CD4-positive, alpha-beta memory T cell (primary cell): ENCODE measurements around the gene ESRRG. TPM values are rescaled to one million over a fixed set of nuclear protein-coding genes. Genes with fewer than 3 reads are reported as not detected.

Source experiments
- CTCF ChIA-PET: fragments of 350-600 bp; sonication (Branson Sonifier 250); formaldehyde crosslinking; loops from one replicate; lab custom pipeline; 2021; ENCODE audit warnings: inconsistent platforms; ENCODE audit not compliant: partially characterized antibody; lab: Charles Lee
- POLR2A ChIA-PET: fragments of 350-600 bp; sonication (Branson Sonifier 250); formaldehyde crosslinking; loops from one replicate; lab custom pipeline; 2021; ENCODE audit not compliant: partially characterized antibody; lab: Charles Lee
- DNase-seq, 5 donors: peaks; one replicate each; pipeline versions ENCODE4 v3.0.0 to v3.0.0-alpha.2; 2020 to 2022; ENCODE audit warnings: mixed read lengths in 1 of 5
- H3K27ac ChIP-seq: one replicate; pipeline ENCODE4 v1.7.0; 2013; ENCODE audit warnings: low read depth, low read length
- H3K27me3 ChIP-seq: 2 replicates; pipeline ENCODE4 v1.7.0; 2013; ENCODE audit warnings: mild to moderate bottlenecking, low read length, moderate library complexity; ENCODE audit not compliant: insufficient read depth
- H3K36me3 ChIP-seq: 2 replicates; pipeline ENCODE4 v1.7.0; 2013; ENCODE audit warnings: mild to moderate bottlenecking, low read length, moderate library complexity; ENCODE audit not compliant: insufficient read depth
- H3K4me1 ChIP-seq: 2 replicates; pipeline ENCODE4 v1.7.0; 2013; ENCODE audit warnings: mild to moderate bottlenecking, low read length, moderate library complexity; ENCODE audit not compliant: insufficient read depth
- H3K4me3 ChIP-seq, 2 donors: one replicate each; pipeline ENCODE4 v1.7.0; 2013; ENCODE audit warnings: low read length in 2 of 2, mild to moderate bottlenecking in 1 of 2
- H3K9me3 ChIP-seq, 2 donors: one replicate each; pipeline ENCODE4 v1.7.0; 2013; ENCODE audit warnings: low read length in 2 of 2, control low read depth in 1 of 2; ENCODE audit not compliant: control insufficient read depth in 1 of 2
- H3K27ac Mint-ChIP-seq, 7 donors: one replicate each; pipeline ENCODE4 v1.8.0; 2020 to 2021; ENCODE audit warnings: mixed read lengths in 7 of 7, mild to moderate bottlenecking in 6 of 7, inconsistent platforms in 3 of 7, moderate library complexity in 3 of 7
- H3K27me3 Mint-ChIP-seq, 2 donors: one replicate each; pipeline ENCODE4 v1.8.0; 2020 to 2021; ENCODE audit warnings: mixed read lengths in 2 of 2
- H3K36me3 Mint-ChIP-seq, 2 donors: one replicate each; pipeline ENCODE4 v1.8.0; 2020 to 2021; ENCODE audit warnings: mixed read lengths in 2 of 2, inconsistent platforms in 1 of 2, mild to moderate bottlenecking in 1 of 2
- H3K4me1 Mint-ChIP-seq, 4 donors: one replicate each; pipeline ENCODE4 v1.8.0; 2020 to 2021; ENCODE audit warnings: mixed read lengths in 4 of 4, mild to moderate bottlenecking in 1 of 4
- H3K4me3 Mint-ChIP-seq, 8 donors: one replicate each; pipeline ENCODE4 v1.8.0; 2020 to 2021; ENCODE audit warnings: mixed read lengths in 8 of 8, mild to moderate bottlenecking in 7 of 8, moderate library complexity in 6 of 8, inconsistent platforms in 3 of 8
- H3K9me3 Mint-ChIP-seq, 8 donors: one replicate each; pipeline ENCODE4 v1.8.0; 2020 to 2021; ENCODE audit warnings: mixed read lengths in 8 of 8, mild to moderate bottlenecking in 5 of 8, inconsistent platforms in 3 of 8, moderate library complexity in 1 of 8
- intact Hi-C: fragments of 100-400 bp; cut with micrococcal nuclease; formaldehyde crosslinking; loops from one replicate; pipeline ENCODE4 v1.15.1; 2023
- polyA plus RNA-seq, 2 donors: library from polyadenylated mRNA; unstranded; fragments of 300-500 nt; fragmentation: Illumina TruSeq; gene quantifications; one replicate each; pipeline ENCODE4 v1.2.3, GENCODE V29; 2021
- total RNA-seq, 2 experiments: library from RNA; stranded (reverse); gene quantifications; one replicate each; pipeline ENCODE4 v1.2.3, GENCODE V29; 2021

ESRRG gene
- total and polyA plus RNA-seq, 4 experiments from 2014 or later = not detected

GRCh38 chr1:216500273-216500967 is 222.8 kb downstream of the ESRRG start:
- H3K27me3 ChIP-seq = no peaks in the 10 kb centered on the region
- no peak overlapping the region for H3K4me3 ChIP-seq
- intact Hi-C loops = no loop called here
- Mint-ChIP-seq H3K9me3 (peaks cover 0 to 7% (median 3%) of the 10 kb centered on the region in 8 donors), H3K4me1 (no peaks in the 10 kb centered on the region), H3K4me3 (no peak overlapping the region), H3K27me3 (no peaks in the 10 kb centered on the region), H3K27ac (no peak overlapping the region), H3K36me3 (no peaks in the 10 kb centered on the region)
- no peaks in the 10 kb centered on the region for H3K4me1 ChIP-seq
- no peak for DNase-seq
- H3K9me3 ChIP-seq = peaks cover 0 to under 1% of the 10 kb centered on the region in 2 donors
- H3K36me3 ChIP-seq = no peaks in the 10 kb centered on the region
- CTCF ChIA-PET = no interaction called here
- POLR2A ChIA-PET = no interaction called here
- no peak overlapping the region for H3K27ac ChIP-seq

GRCh38 chr1:216499581-216500272 is 223.5 kb downstream of the ESRRG start:
- no peak overlapping the region for H3K27ac Mint-ChIP-seq
- no peaks in the 10 kb centered on the region for H3K4me1 Mint-ChIP-seq
- Histone ChIP-seq H3K9me3 (peaks cover 0 to 6% of the 10 kb centered on the region in 2 donors), H3K27ac (no peak overlapping the region), H3K4me3 (no peak overlapping the region), H3K4me1 (no peaks in the 10 kb centered on the region), H3K27me3 (no peaks in the 10 kb centered on the region), H3K36me3 (no peaks in the 10 kb centered on the region)
- H3K9me3 Mint-ChIP-seq = peaks cover 0 to 12% (median 3%) of the 10 kb centered on the region in 8 donors
- intact Hi-C loops = no loop called here
- DNase-seq = no peak
- POLR2A ChIA-PET = no interaction called here
- H3K4me3 Mint-ChIP-seq = no peak overlapping the region
- no peaks in the 10 kb centered on the region for H3K36me3 Mint-ChIP-seq
- CTCF ChIA-PET = no interaction called here
- no peaks in the 10 kb centered on the region for H3K27me3 Mint-ChIP-seq

DNA sequence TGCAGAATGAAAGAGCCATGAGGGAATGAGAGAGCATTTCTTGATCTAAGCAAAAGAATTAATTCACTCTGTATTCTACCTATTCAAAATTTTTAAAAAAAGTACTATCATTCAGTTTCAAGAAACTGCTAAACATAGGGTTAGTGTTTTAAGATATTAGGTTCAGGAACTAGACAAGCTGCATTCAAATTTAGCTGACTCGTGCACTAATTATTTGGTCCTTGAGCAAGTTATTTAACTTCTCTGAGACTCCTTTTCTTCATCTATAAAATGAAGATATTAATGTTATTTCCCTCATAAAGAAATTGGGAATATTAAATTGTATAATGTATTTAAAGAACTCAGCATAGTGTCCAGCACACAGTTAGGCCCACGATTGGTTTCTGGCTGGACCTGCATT is 225.0 kb downstream of the ESRRG start:
- no peaks in the 10 kb centered on the region for H3K4me1 ChIP-seq
- H3K36me3 ChIP-seq = no peaks in the 10 kb centered on the region
- DNase-seq = no peak
- Mint-ChIP-seq H3K9me3 (peaks cover 0 to 22% (median 5%) of the 10 kb centered on the region in 8 donors), H3K36me3 (no peaks in the 10 kb centered on the region), H3K27ac (no peak overlapping the region), H3K4me1 (no peaks in the 10 kb centered on the region), H3K4me3 (no peak overlapping the region), H3K27me3 (no peaks in the 10 kb centered on the region)
- no peak overlapping the region for H3K27ac ChIP-seq
- H3K4me3 ChIP-seq = no peak overlapping the region
- intact Hi-C loops = no loop called here
- H3K27me3 ChIP-seq = no peaks in the 10 kb centered on the region
- ChIA-PET POLR2A (no interaction called here), CTCF (no interaction called here)
- peaks cover 0 to 6% of the 10 kb centered on the region in 2 donors for H3K9me3 ChIP-seq

- Mint-ChIP-seq H3K9me3 (peaks cover 2 to 24% (median 18%) of the 10 kb centered on the region in 8 donors), H3K27ac (no peak overlapping the region), H3K27me3 (no peaks in the 10 kb centered on the region), H3K36me3 (no peaks in the 10 kb centered on the region), H3K4me1 (no peaks in the 10 kb centered on the region), H3K4me3 (no peak overlapping the region)
- Histone ChIP-seq H3K36me3 (no peaks in the 10 kb centered on the region), H3K27me3 (no peaks in the 10 kb centered on the region), H3K9me3 (no peaks in the 10 kb centered on the region), H3K4me1 (no peaks in the 10 kb centered on the region), H3K4me3 (no peak overlapping the region), H3K27ac (no peak overlapping the region)
- no peak for DNase-seq
- ChIA-PET POLR2A (no interaction called here), CTCF (no interaction called here)
- intact Hi-C loops = no loop called here
These were observed 238.2 kb downstream of the ESRRG start for GRCh38 chr1:216485042-216485441.

DNA sequence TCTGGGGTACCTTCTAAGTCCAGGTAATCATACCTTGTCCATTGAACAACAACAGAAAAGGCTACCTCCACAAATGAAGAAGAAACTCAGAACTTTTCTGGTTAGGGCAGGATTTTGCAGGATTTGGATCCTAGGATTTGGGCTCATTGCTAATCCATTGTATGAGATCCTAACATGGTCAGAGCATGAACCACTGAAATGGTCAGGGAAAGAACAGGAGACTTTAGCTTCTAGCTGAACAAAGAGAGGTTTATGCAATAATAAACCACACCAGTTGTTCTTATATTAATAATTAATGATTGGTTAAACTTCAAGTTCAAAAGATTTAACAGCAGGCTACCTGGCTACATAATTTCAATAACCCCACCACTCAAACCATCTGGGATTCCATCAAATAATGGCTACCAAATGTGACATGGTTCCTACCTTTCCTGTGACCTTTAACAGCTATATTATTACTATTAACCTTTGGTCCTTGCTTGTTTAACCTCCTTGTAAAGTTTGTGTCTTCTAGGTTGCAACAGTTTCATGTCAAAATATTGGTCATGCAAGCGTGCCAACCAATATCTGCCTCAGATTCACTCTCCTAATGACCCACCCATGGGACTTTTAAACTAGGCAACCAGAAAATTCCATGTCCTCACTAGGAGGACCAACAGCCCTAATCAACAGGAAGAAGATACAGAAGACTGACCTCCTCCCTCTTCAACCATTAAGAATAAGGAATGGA is 239.4 kb downstream of the ESRRG start:
- ChIA-PET CTCF (no interaction called here), POLR2A (no interaction called here)
- Histone ChIP-seq H3K36me3 (no peaks in the 10 kb centered on the region), H3K4me3 (no peak overlapping the region), H3K27ac (no peak overlapping the region), H3K9me3 (no peaks in the 10 kb centered on the region), H3K27me3 (no peaks in the 10 kb centered on the region), H3K4me1 (no peaks in the 10 kb centered on the region)
- Mint-ChIP-seq H3K27me3 (no peaks in the 10 kb centered on the region), H3K4me3 (no peak overlapping the region), H3K27ac (no peak overlapping the region), H3K4me1 (no peaks in the 10 kb centered on the region), H3K9me3 (peaks cover 2 to 28% (median 21%) of the 10 kb centered on the region in 8 donors), H3K36me3 (no peaks in the 10 kb centered on the region)
- no peak for DNase-seq
- intact Hi-C loops = no loop called here

GRCh38 chr1:216482620-216483019 is 240.6 kb downstream of the ESRRG start:
- Histone ChIP-seq H3K27me3 (no peaks in the 10 kb centered on the region), H3K4me1 (no peaks in the 10 kb centered on the region), H3K36me3 (no peaks in the 10 kb centered on the region), H3K27ac (no peak overlapping the region), H3K9me3 (no peaks in the 10 kb centered on the region), H3K4me3 (no peak overlapping the region)
- no peaks in the 10 kb centered on the region for H3K27me3 Mint-ChIP-seq
- H3K36me3 Mint-ChIP-seq = no peaks in the 10 kb centered on the region
- POLR2A ChIA-PET = no interaction called here
- H3K9me3 Mint-ChIP-seq = peaks cover 2 to 29% (median 22%) of the 10 kb centered on the region in 8 donors
- DNase-seq = no peak
- CTCF ChIA-PET = no interaction called here
- no peak overlapping the region for H3K4me3 Mint-ChIP-seq
- no peaks in the 10 kb centered on the region for H3K4me1 Mint-ChIP-seq
- intact Hi-C loops = no loop called here
- no peak overlapping the region for H3K27ac Mint-ChIP-seq

DNA sequence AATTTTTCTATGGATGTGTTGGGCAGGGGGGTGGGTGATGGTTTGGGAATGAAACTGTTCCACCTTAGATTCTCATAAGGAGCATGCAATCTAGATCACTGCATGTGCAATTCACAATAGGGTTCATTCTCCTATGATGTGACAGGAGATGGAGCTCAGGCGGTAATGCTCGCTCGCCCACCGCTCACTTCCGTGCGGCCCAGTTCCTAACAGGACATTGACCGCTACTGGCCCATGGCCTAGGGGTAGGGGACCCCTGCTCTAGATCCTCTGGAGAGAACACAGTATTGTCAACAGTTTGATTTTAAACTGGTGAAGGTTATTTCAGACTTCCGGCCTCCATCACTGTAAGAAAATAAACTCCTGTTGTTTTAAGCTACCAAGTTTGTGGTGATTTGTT is 245.0 kb downstream of the ESRRG start:
- no peaks in the 10 kb centered on the region for H3K9me3 ChIP-seq
- no peak overlapping the region for H3K27ac ChIP-seq
- H3K4me1 ChIP-seq = no peaks in the 10 kb centered on the region
- Mint-ChIP-seq H3K36me3 (no peaks in the 10 kb centered on the region), H3K4me3 (no peak overlapping the region), H3K27me3 (no peaks in the 10 kb centered on the region), H3K27ac (no peak overlapping the region), H3K4me1 (no peaks in the 10 kb centered on the region), H3K9me3 (peaks cover 0 to 37% (median 14%) of the 10 kb centered on the region in 8 donors)
- CTCF ChIA-PET = no interaction called here
- POLR2A ChIA-PET = no interaction called here
- no peak for DNase-seq
- intact Hi-C loops = no loop called here
- H3K36me3 ChIP-seq = no peaks in the 10 kb centered on the region
- H3K27me3 ChIP-seq = no peaks in the 10 kb centered on the region
- no peak overlapping the region for H3K4me3 ChIP-seq
